ENCODE data around the gene DGKD. TPM values are rescaled to one million over a fixed set of nuclear protein-coding genes. Genes with fewer than 3 reads are reported as not detected.

DGKD gene
- total and polyA plus RNA-seq, 10 of the 15 experiments (the other 5 are each of a cell fraction or from before 2014, with no cell fraction given), result 2.7 to 81.9 (median 27.0) TPM

DNA sequence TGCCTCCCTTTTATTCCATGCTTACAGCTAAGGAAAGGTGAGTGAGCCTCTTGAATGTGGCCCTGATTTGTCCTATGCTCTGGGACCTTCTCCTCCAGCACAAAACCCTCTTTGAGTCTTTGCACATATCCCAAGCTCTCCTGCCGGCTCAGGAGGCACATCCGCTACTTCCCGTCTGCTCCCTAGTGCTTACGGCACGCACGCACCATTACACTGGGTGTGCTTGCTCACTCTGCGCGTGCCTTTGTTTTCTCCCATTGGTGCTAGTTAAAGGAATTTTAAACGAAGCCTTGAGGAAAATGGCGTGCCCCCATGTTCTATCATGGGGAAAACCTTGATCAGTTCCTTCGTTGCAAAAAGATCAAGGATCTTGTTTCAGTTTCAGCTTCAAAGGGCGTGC lies 7.9 kb upstream of the DGKD start:
- H3K4me3 ChIP-seq, result no peak overlapping the region
- 88% methylated on average over 12 of the region's 12 CpGs for WGBS (ENCODE audit: insufficient coverage, insufficient replicate concordance, low lambda C conversion rate, missing lambda C conversion rate)
- peaks cover 12% of the 10 kb centered on the region for H3K4me1 ChIP-seq (ENCODE audit: control insufficient read depth, insufficient read depth, low read length)
- ATAC-seq, result no peak
- POLR2A ChIA-PET, result no interaction called here
- CTCF ChIA-PET, result interaction anchor here (1.0 to 1.5 kb wide), 5 partner anchors 11 to 97 kb away, joined by 3 to 5 read pairs (median 4); no protein-coding TSS in a partner anchor
- DNase-seq (ENCODE audit: low read depth, low spot score), result no peak
- H4K20me1 ChIP-seq (ENCODE audit: control insufficient read depth, insufficient read depth), result no peaks in the 10 kb centered on the region
- no peaks in the 10 kb centered on the region for H3K9me3 ChIP-seq (replicated peaks; ENCODE audit: control insufficient read depth, insufficient read depth, low read length)
- RAD21 ChIA-PET (ENCODE audit: unreplicated experiment), result no interaction called here
- no peak overlapping the region for H3K4me2 ChIP-seq (ENCODE audit: control insufficient read depth, insufficient read depth)
- no TSS peak for BruUV-seq (replicated peaks)
- in situ Hi-C loops (cut with MboI), result no loop called here
- H3K27ac ChIP-seq (ENCODE audit: control insufficient read depth, insufficient read depth), result no peak overlapping the region
- H3K36me3 ChIP-seq (ENCODE audit: control insufficient read depth in 2 of 2, insufficient read depth in 2 of 2, low read length in 1 of 2), result no peaks in the 10 kb centered on the region
- no peak overlapping the region for H2AFZ ChIP-seq (ENCODE audit: control insufficient read depth, low read depth, low read length)
- intact Hi-C loops (cut with micrococcal nuclease; ENCODE audit: unreplicated experiment), result no loop called here
- H3K9ac ChIP-seq (ENCODE audit: control insufficient read depth, insufficient read depth, low read length), result no peak overlapping the region
- no peak for FAIRE-seq
- H3K27me3 ChIP-seq (replicated peaks in 1 of 2; ENCODE audit: control insufficient read depth in 2 of 2, insufficient read depth in 2 of 2, low read length in 1 of 2), result no peaks in the 10 kb centered on the region
- SMC1A ChIA-PET (ENCODE audit: uncharacterized antibody, unreplicated experiment), result interaction anchor here (0.5 to 1.2 kb wide), 2 partner anchors 337 to 648 kb away, joined by 3 read pairs; no protein-coding TSS in a partner anchor
- no peaks in the 10 kb centered on the region for H3K79me2 ChIP-seq (ENCODE audit: control insufficient read depth, insufficient read depth, low read length)
- TF ChIP-seq, protein P1, sequence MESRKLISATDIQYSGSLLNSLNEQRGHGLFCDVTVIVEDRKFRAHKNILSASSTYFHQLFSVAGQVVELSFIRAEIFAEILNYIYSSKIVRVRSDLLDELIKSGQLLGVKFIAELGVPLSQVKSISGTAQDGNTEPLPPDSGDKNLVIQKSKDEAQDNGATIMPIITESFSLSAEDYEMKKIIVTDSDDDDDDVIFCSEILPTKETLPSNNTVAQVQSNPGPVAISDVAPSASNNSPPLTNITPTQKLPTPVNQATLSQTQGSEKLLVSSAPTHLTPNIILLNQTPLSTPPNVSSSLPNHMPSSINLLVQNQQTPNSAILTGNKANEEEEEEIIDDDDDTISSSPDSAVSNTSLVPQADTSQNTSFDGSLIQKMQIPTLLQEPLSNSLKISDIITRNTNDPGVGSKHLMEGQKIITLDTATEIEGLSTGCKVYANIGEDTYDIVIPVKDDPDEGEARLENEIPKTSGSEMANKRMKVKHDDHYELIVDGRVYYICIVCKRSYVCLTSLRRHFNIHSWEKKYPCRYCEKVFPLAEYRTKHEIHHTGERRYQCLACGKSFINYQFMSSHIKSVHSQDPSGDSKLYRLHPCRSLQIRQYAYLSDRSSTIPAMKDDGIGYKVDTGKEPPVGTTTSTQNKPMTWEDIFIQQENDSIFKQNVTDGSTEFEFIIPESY (IDR thresholded peaks at IDR 0.05), result no peak
- TF ChIP-seq ETV6 (conservative IDR thresholded peaks at IDR 0.05 in 1 of 2, IDR thresholded peaks at IDR 0.05 in 1 of 2; ENCODE audit: borderline replicate concordance in 1 of 2, low read depth in 1 of 2), result no peak
- TF ChIP-seq ZNF207 (IDR thresholded peaks at IDR 0.05; ENCODE audit: borderline replicate concordance), result no peak
- no peak for TF ChIP-seq NR2C2 (IDR thresholded peaks at IDR 0.05; ENCODE audit: borderline replicate concordance, control insufficient read depth, insufficient read length, low read depth)
- no peak for TF ChIP-seq DPF2 (IDR thresholded peaks at IDR 0.05)
- TF ChIP-seq, protein P2, sequence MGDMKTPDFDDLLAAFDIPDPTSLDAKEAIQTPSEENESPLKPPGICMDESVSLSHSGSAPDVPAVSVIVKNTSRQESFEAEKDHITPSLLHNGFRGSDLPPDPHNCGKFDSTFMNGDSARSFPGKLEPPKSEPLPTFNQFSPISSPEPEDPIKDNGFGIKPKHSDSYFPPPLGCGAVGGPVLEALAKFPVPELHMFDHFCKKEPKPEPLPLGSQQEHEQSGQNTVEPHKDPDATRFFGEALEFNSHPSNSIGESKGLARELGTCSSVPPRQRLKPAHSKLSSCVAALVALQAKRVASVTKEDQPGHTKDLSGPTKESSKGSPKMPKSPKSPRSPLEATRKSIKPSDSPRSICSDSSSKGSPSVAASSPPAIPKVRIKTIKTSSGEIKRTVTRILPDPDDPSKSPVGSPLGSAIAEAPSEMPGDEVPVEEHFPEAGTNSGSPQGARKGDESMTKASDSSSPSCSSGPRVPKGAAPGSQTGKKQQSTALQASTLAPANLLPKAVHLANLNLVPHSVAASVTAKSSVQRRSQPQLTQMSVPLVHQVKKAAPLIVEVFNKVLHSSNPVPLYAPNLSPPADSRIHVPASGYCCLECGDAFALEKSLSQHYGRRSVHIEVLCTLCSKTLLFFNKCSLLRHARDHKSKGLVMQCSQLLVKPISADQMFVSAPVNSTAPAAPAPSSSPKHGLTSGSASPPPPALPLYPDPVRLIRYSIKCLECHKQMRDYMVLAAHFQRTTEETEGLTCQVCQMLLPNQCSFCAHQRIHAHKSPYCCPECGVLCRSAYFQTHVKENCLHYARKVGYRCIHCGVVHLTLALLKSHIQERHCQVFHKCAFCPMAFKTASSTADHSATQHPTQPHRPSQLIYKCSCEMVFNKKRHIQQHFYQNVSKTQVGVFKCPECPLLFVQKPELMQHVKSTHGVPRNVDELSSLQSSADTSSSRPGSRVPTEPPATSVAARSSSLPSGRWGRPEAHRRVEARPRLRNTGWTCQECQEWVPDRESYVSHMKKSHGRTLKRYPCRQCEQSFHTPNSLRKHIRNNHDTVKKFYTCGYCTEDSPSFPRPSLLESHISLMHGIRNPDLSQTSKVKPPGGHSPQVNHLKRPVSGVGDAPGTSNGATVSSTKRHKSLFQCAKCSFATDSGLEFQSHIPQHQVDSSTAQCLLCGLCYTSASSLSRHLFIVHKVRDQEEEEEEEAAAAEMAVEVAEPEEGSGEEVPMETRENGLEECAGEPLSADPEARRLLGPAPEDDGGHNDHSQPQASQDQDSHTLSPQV (IDR thresholded peaks at IDR 0.05), result no peak
- TF ChIP-seq RAD51 (IDR thresholded peaks at IDR 0.05), result no peak
- TF ChIP-seq, protein P3, sequence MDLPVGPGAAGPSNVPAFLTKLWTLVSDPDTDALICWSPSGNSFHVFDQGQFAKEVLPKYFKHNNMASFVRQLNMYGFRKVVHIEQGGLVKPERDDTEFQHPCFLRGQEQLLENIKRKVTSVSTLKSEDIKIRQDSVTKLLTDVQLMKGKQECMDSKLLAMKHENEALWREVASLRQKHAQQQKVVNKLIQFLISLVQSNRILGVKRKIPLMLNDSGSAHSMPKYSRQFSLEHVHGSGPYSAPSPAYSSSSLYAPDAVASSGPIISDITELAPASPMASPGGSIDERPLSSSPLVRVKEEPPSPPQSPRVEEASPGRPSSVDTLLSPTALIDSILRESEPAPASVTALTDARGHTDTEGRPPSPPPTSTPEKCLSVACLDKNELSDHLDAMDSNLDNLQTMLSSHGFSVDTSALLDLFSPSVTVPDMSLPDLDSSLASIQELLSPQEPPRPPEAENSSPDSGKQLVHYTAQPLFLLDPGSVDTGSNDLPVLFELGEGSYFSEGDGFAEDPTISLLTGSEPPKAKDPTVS (IDR thresholded peaks at IDR 0.05; ENCODE audit: low read depth, low read length), result no peak
- no peak for TF ChIP-seq PAX8 (IDR thresholded peaks at IDR 0.05)
- TF ChIP-seq, protein P4, sequence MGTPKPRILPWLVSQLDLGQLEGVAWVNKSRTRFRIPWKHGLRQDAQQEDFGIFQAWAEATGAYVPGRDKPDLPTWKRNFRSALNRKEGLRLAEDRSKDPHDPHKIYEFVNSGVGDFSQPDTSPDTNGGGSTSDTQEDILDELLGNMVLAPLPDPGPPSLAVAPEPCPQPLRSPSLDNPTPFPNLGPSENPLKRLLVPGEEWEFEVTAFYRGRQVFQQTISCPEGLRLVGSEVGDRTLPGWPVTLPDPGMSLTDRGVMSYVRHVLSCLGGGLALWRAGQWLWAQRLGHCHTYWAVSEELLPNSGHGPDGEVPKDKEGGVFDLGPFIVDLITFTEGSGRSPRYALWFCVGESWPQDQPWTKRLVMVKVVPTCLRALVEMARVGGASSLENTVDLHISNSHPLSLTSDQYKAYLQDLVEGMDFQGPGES (IDR thresholded peaks at IDR 0.05), result no peak
- TF ChIP-seq, protein P5, sequence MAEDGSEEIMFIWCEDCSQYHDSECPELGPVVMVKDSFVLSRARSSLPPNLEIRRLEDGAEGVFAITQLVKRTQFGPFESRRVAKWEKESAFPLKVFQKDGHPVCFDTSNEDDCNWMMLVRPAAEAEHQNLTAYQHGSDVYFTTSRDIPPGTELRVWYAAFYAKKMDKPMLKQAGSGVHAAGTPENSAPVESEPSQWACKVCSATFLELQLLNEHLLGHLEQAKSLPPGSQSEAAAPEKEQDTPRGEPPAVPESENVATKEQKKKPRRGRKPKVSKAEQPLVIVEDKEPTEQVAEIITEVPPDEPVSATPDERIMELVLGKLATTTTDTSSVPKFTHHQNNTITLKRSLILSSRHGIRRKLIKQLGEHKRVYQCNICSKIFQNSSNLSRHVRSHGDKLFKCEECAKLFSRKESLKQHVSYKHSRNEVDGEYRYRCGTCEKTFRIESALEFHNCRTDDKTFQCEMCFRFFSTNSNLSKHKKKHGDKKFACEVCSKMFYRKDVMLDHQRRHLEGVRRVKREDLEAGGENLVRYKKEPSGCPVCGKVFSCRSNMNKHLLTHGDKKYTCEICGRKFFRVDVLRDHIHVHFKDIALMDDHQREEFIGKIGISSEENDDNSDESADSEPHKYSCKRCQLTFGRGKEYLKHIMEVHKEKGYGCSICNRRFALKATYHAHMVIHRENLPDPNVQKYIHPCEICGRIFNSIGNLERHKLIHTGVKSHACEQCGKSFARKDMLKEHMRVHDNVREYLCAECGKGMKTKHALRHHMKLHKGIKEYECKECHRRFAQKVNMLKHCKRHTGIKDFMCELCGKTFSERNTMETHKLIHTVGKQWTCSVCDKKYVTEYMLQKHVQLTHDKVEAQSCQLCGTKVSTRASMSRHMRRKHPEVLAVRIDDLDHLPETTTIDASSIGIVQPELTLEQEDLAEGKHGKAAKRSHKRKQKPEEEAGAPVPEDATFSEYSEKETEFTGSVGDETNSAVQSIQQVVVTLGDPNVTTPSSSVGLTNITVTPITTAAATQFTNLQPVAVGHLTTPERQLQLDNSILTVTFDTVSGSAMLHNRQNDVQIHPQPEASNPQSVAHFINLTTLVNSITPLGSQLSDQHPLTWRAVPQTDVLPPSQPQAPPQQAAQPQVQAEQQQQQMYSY (CRISPR knock-in tag; IDR thresholded peaks at IDR 0.05), result no peak
